AML-193 (cell line): ENCODE measurements around the gene KDM4E.

Source experiments
- DNase-seq, 2 experiments: peaks; one replicate each; lab custom pipeline; 2025; lab: John Stamatoyannopoulos, UW

Gene KDM4E

GRCh38 chr11:95050595-95051202, 25.6 kb downstream of the KDM4E start:
- DNase-seq = no peak

GRCh38 chr11:95054356-95054755, 29.3 kb downstream of the KDM4E start:
- DNase-seq = no peak

- DNase-seq = no peak
Observed at GRCh38 chr11:95055283-95055897, 30.3 kb downstream of the KDM4E start.

- no peak for DNase-seq
Observed at GRCh38 chr11:95057959-95058358, 32.9 kb downstream of the KDM4E start.

- DNase-seq = no peak
Observed at GRCh38 chr11:95058621-95059020, 33.6 kb downstream of the KDM4E start.

GRCh38 chr11:95059046-95059445, 34.0 kb downstream of the KDM4E start:
- DNase-seq = no peak

- no peak for DNase-seq
Observed at GRCh38 chr11:95065336-95065735, 40.3 kb downstream of the KDM4E start.

- no peak for DNase-seq
Observed at GRCh38 chr11:95066716-95067038, 41.6 kb downstream of the KDM4E start, which contains the start of gene SRSF8. TSS of gene SRSF8 (plus strand) at chr11:95066919. CDS start at chr11:95067227, 308 bp downstream.

GRCh38 chr11:95067039-95067840, 42.2 kb downstream of the KDM4E start:
- peak; percentile 14 to 35 for DNase-seq

- DNase-seq = peak in 1 of 2 experiments; percentile 14
Observed at GRCh38 chr11:95067841-95068219, 42.8 kb downstream of the KDM4E start.

- peak; percentile 79 to 90 for DNase-seq
Observed at GRCh38 chr11:95068549-95068948, 43.5 kb downstream of the KDM4E start.

- DNase-seq = no peak
Observed at GRCh38 chr11:95070471-95070870, 45.4 kb downstream of the KDM4E start.

- no peak for DNase-seq
Observed at GRCh38 chr11:95072948-95073347, 47.9 kb downstream of the KDM4E start.

- DNase-seq = no peak
Observed at GRCh38 chr11:95074792-95075563, 49.9 kb downstream of the KDM4E start.

- DNase-seq = peak; percentile 40 to 48
Observed at GRCh38 chr11:95076416-95076815, 51.4 kb downstream of the KDM4E start.

- no peak for DNase-seq
Observed at GRCh38 chr11:95076981-95077380, 51.9 kb downstream of the KDM4E start.
